DMS53 treated with DMSO at 0.1 percent for 48 hours (cell line): Measurements from ENCODE around the gene DEFB131B.
"Not testable (repeated sequence)": the region's sequence is repeated elsewhere in the genome, so short reads cannot be mapped to it uniquely, and the experiment has no call there.

Experiments
- DNase-seq: peaks from one replicate; lab custom pipeline; 2025; ENCODE audit not compliant: unreplicated experiment; lab: John Stamatoyannopoulos, UW

DEFB131B gene

GRCh38 chr11:71910775-71911174, 32.5 kb downstream of the DEFB131B start:
- DNase-seq = not testable (repeated sequence)

- not testable (repeated sequence) for DNase-seq
Observed at GRCh38 chr11:71911321-71911985, 33.2 kb downstream of the DEFB131B start.

GRCh38 chr11:71911986-71912340, 33.7 kb downstream of the DEFB131B start:
- DNase-seq = not testable (repeated sequence)

- no peak for DNase-seq
Observed at GRCh38 chr11:71913756-71914526, 35.7 kb downstream of the DEFB131B start.

GRCh38 chr11:71914617-71915189, 36.5 kb downstream of the DEFB131B start:
- no peak for DNase-seq

GRCh38 chr11:71917646-71918140, 39.4 kb downstream of the DEFB131B start:
- DNase-seq = no peak

- DNase-seq = peak; percentile 100
Observed at GRCh38 chr11:71927820-71928736, 49.8 kb downstream of the DEFB131B start, which contains the start of gene XNDC1N. Gene XNDC1N (minus strand): TSS chr11:71928594. CDS start chr11:71923353, 5,241 bp downstream.

GRCh38 chr11:71928737-71929443, 50.6 kb downstream of the DEFB131B start, which contains the start of gene RNF121:
Gene RNF121 (plus strand): TSS chr11:71929046. CDS start chr11:71929062, 16 bp downstream.
- DNase-seq = peak; percentile 100

- no peak for DNase-seq
Observed at GRCh38 chr11:71929491-71929890, 51.2 kb downstream of the DEFB131B start.

GRCh38 chr11:71930556-71931244, 52.4 kb downstream of the DEFB131B start:
- no peak for DNase-seq

- no peak for DNase-seq
Observed at GRCh38 chr11:71931245-71931602, 53.0 kb downstream of the DEFB131B start.

GRCh38 chr11:71933141-71933933, 55.1 kb downstream of the DEFB131B start:
- DNase-seq = no peak
